ENCODE results near the gene GDPD5.

GRCh38 chr11:75503531-75504099 is 22.1 kb downstream of the GDPD5 start:
- TF ChIP-seq CTCF (IDR thresholded peaks at IDR 0.05; ENCODE audit: extremely low read depth in 1 of 2, insufficient read depth in 1 of 2, low read depth in 1 of 2, low read length in 2 of 2) (no peak), MAX (IDR thresholded peaks at IDR 0.05; ENCODE audit: insufficient read depth, insufficient read length) (no peak), POLR2A (IDR thresholded peaks at IDR 0.05; ENCODE audit: low read depth, low read length) (no peak), POLR2AphosphoS5 (IDR thresholded peaks at IDR 0.05; ENCODE audit: insufficient read depth, low read depth, low read length) (no peak), MYC (IDR thresholded peaks at IDR 0.05; ENCODE audit: low read depth, low read length) (no peak), JUN (IDR thresholded peaks at IDR 0.05; ENCODE audit: borderline replicate concordance, insufficient read depth, insufficient read length, low read depth) (no peak), EZH2 (IDR thresholded peaks at IDR 0.05; ENCODE audit: borderline replicate concordance, low read depth, low read length, severe bottlenecking) (no peak)

All from endothelial cell of umbilical vein (primary cell).